ENCODE results near the gene PALS2. TPM values are rescaled to one million over a fixed set of nuclear protein-coding genes. Genes with fewer than 3 reads are reported as not detected.

The PALS2 gene
- total RNA-seq: 53.5 TPM

GRCh38 chr7:24572997-24573553, at the start of gene PALS2:
Gene PALS2, plus strand, starts transcription at chr7:24573452. Its CDS starts 50,216 bp downstream, at chr7:24623668.
- Histone ChIP-seq H3K4me3 (ENCODE audit: low read length) (peak within 1 kb of the TSS; percentile 54), H3K4me1 (ENCODE audit: insufficient read depth, low read length) (peaks cover 15% of the 10 kb centered on the region), H3K27me3 (ENCODE audit: insufficient read depth, low read length) (peaks cover 38% of the 10 kb centered on the region), H3K9me3 (ENCODE audit: low read depth, low read length) (no peaks in the 10 kb centered on the region)

GRCh38 chr7:24531255-24531654, 42.0 kb upstream of the PALS2 start:
- Histone ChIP-seq H3K4me1 (ENCODE audit: insufficient read depth, low read length) (no peaks in the 10 kb centered on the region), H3K4me3 (ENCODE audit: low read length) (no peak overlapping the region), H3K9me3 (ENCODE audit: low read depth, low read length) (no peaks in the 10 kb centered on the region), H3K27me3 (ENCODE audit: insufficient read depth, low read length) (peaks cover 1% of the 10 kb centered on the region)

DNA sequence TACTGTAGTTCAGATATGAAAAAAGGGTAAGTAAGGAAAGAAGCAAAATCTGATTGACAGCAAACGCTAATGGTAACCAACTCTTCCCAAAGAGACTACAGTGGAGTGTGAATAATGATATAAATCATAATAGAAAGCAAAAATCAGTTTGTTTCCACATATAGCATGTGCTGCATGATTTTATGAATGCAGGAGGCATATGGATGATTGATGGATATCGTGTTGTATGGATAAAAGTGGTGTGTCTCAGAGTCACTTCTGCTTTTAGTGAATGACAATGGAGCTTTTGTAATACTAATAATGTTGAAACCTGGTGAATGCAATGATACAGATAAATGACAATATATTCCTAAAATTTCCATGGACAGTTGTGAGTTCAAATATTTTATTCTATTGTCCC, 36.6 kb upstream of the PALS2 start:
- Histone ChIP-seq H3K9me3 (ENCODE audit: low read depth, low read length) (no peaks in the 10 kb centered on the region), H3K4me3 (ENCODE audit: low read length) (no peak overlapping the region), H3K27me3 (ENCODE audit: insufficient read depth, low read length) (no peaks in the 10 kb centered on the region), H3K4me1 (ENCODE audit: insufficient read depth, low read length) (no peaks in the 10 kb centered on the region)

- Histone ChIP-seq H3K27me3 (ENCODE audit: insufficient read depth, low read length) (peaks cover 2% of the 10 kb centered on the region), H3K4me3 (ENCODE audit: low read length) (no peak overlapping the region), H3K9me3 (ENCODE audit: low read depth, low read length) (no peaks in the 10 kb centered on the region)
Observed at GRCh38 chr7:24540956-24541355, 32.3 kb upstream of the PALS2 start.

GRCh38 chr7:24545215-24545614, 28.0 kb upstream of the PALS2 start:
- H3K4me1 ChIP-seq (ENCODE audit: insufficient read depth, low read length): no peaks in the 10 kb centered on the region
- no peak overlapping the region for H3K4me3 ChIP-seq (ENCODE audit: low read length)
- H3K27me3 ChIP-seq (ENCODE audit: insufficient read depth, low read length): peaks cover 2% of the 10 kb centered on the region
- H3K9me3 ChIP-seq (ENCODE audit: low read depth, low read length): no peaks in the 10 kb centered on the region

More at GRCh38 chr7:24540956-24541355, 32.3 kb upstream of the PALS2 start:
- no peaks in the 10 kb centered on the region for H3K4me1 ChIP-seq (ENCODE audit: insufficient read depth, low read length)

DNA sequence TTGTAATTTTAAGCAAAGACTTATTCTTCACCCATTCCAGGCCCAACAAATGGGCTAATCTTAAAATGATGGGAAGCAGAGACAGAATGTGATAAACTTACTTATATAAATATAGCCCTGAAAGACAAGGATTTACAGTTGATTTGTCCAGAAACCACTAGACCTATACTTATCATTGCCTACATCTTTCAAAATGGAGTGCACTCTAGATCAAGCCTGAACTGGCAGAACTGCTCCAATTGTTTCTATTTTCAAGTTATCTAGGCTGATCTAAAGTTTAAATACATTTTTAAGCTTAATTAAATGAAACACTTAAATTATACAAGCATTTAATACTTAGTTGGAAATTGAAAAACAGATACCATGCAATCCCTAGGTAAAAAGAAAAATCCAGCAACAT, 24.9 kb upstream of the PALS2 start:
- H3K9me3 ChIP-seq (ENCODE audit: low read depth, low read length): no peaks in the 10 kb centered on the region
- no peak overlapping the region for H3K4me3 ChIP-seq (ENCODE audit: low read length)
- H3K4me1 ChIP-seq (ENCODE audit: insufficient read depth, low read length): no peaks in the 10 kb centered on the region
- H3K27me3 ChIP-seq (ENCODE audit: insufficient read depth, low read length): peaks cover 2% of the 10 kb centered on the region

- Histone ChIP-seq H3K4me3 (ENCODE audit: low read length) (no peak overlapping the region), H3K27me3 (ENCODE audit: insufficient read depth, low read length) (no peaks in the 10 kb centered on the region), H3K4me1 (ENCODE audit: insufficient read depth, low read length) (no peaks in the 10 kb centered on the region), H3K9me3 (ENCODE audit: low read depth, low read length) (no peaks in the 10 kb centered on the region)
Observed at GRCh38 chr7:24549991-24550390, 23.3 kb upstream of the PALS2 start.

DNA sequence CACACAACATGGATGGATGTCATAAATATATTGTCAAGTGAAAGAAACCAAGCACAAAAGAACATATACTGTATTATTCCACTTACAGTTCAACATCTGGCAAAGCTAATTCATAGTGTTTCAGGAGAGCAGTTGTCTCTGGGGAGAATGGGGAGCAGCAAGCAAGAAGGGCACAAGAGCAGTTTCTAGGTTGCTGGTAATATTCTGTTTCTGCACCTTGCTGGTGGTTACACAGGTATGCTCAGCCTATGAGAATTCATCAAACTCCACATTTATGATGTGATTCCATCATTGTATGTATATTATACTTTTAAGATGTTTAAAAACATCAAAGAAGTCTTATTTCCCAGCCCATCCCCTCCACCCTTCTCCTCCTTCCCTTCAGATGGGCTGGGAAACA, 18.1 kb upstream of the PALS2 start:
- Histone ChIP-seq H3K4me1 (ENCODE audit: insufficient read depth, low read length) (no peaks in the 10 kb centered on the region), H3K9me3 (ENCODE audit: low read depth, low read length) (no peaks in the 10 kb centered on the region), H3K27me3 (ENCODE audit: insufficient read depth, low read length) (no peaks in the 10 kb centered on the region), H3K4me3 (ENCODE audit: low read length) (no peak overlapping the region)

DNA sequence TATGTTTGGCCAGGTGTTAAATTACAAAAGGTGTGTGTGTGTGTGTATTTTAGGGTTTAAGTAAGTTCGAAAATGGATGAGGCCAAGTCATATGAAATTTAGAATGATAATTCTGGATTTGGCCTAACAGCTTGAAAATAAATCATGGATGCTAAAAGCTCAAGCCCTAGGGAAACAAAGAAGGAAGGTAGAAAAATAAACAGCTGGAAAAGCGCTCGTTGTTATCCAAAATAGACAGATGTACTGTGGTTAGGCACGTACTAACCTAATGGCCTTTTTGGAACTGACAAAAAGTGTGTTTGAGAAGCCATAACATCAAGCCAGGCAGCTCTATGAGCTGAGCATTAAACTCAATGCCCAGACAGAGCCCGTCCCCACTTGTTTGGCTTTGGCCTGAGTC, 17.5 kb upstream of the PALS2 start:
- H3K9me3 ChIP-seq (ENCODE audit: low read depth, low read length): no peaks in the 10 kb centered on the region
- no peak overlapping the region for H3K4me3 ChIP-seq (ENCODE audit: low read length)
- H3K4me1 ChIP-seq (ENCODE audit: insufficient read depth, low read length): no peaks in the 10 kb centered on the region
- H3K27me3 ChIP-seq (ENCODE audit: insufficient read depth, low read length): no peaks in the 10 kb centered on the region

- Histone ChIP-seq H3K4me3 (ENCODE audit: low read length) (no peak overlapping the region), H3K4me1 (ENCODE audit: insufficient read depth, low read length) (no peaks in the 10 kb centered on the region), H3K27me3 (ENCODE audit: insufficient read depth, low read length) (no peaks in the 10 kb centered on the region), H3K9me3 (ENCODE audit: low read depth, low read length) (no peaks in the 10 kb centered on the region)
Observed at GRCh38 chr7:24560772-24561171, 12.5 kb upstream of the PALS2 start.

DNA sequence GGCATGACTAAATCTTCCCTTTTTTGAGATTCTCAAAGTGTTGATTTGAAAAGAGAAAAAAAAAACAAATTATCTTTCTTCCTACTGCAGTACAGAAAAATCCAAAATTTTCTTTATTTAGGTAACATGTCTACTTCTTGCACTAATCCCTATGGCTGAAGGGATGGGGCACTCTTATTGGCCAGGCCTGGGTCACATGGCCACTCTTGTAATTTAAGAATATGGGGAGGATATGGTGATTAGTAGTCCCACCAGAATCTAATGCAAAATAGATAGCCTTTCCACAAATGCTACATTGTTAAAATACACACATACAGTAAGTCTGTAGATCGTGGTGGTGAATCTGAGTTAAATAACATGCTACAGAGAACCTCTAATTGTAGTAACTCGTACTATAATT, 7.0 kb upstream of the PALS2 start:
- Histone ChIP-seq H3K27me3 (ENCODE audit: insufficient read depth, low read length) (peaks cover 26% of the 10 kb centered on the region), H3K9me3 (ENCODE audit: low read depth, low read length) (no peaks in the 10 kb centered on the region)

GRCh38 chr7:24570983-24571382, 2.3 kb upstream of the PALS2 start:
- H3K27me3 ChIP-seq (ENCODE audit: insufficient read depth, low read length): peaks cover 38% of the 10 kb centered on the region
- H3K9me3 ChIP-seq (ENCODE audit: low read depth, low read length): no peaks in the 10 kb centered on the region
- H3K4me3 ChIP-seq (ENCODE audit: low read length): no peak overlapping the region
- H3K4me1 ChIP-seq (ENCODE audit: insufficient read depth, low read length): peaks cover 15% of the 10 kb centered on the region

More for the DNA sequence above, 7.0 kb upstream of the PALS2 start:
- no peaks in the 10 kb centered on the region for H3K4me1 ChIP-seq (ENCODE audit: insufficient read depth, low read length)
- H3K4me3 ChIP-seq (ENCODE audit: low read length): no peak overlapping the region

GRCh38 chr7:24572016-24572392, 1.2 kb upstream of the PALS2 start:
- peaks cover 15% of the 10 kb centered on the region for H3K4me1 ChIP-seq (ENCODE audit: insufficient read depth, low read length)
- H3K9me3 ChIP-seq (ENCODE audit: low read depth, low read length): no peaks in the 10 kb centered on the region
- H3K27me3 ChIP-seq (ENCODE audit: insufficient read depth, low read length): peaks cover 38% of the 10 kb centered on the region
- H3K4me3 ChIP-seq (ENCODE audit: low read length): no peak overlapping the region

GRCh38 chr7:24572393-24572996, 757 bp upstream of the PALS2 start:
- H3K9me3 ChIP-seq (ENCODE audit: low read depth, low read length): no peaks in the 10 kb centered on the region
- peaks cover 38% of the 10 kb centered on the region for H3K27me3 ChIP-seq (ENCODE audit: insufficient read depth, low read length)
- H3K4me1 ChIP-seq (ENCODE audit: insufficient read depth, low read length): peaks cover 15% of the 10 kb centered on the region
- peak overlapping the region; percentile 54 for H3K4me3 ChIP-seq (ENCODE audit: low read length)

DNA sequence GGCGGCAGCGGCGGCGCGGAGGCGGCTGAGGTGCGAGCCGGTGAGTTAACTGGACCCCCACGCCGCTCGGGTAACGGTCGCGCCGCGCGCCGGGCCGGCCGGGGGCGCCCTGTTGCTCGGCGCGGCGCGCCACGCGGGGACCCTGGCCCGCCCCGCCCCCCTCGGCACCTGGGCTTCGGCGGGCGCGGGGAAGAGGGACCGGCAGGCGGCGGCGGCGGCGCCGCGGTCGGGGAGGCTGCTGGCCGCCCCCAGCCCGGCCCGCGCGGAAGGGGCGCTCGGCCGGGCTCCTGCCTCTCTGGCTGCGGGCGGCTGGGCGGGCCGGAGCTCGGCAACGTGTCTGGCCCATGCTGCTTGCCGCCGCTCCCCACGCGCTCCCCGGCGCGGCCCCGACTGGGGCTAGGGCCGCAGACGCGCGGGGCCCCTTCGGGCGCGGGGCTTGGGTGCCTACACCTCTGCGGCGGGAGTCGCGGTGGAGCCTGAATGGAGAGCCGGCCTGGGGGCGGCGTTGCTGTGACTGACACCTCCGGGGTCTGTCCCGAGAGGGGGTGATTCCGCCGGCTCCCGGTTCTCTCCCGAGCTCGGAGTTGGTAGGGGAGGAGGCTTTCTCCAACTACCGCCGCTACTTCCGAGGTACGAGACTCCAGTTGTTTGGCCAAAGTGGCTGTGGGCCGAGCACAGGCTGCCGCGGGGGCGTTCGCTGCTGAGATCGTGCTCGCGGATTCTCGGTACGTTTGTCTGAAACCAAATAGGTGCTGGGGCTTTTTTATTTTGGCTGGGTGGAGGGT, 494 bp downstream of the PALS2 start:
- Histone ChIP-seq H3K9me3 (ENCODE audit: low read depth, low read length) (no peaks in the 10 kb centered on the region), H3K4me1 (ENCODE audit: insufficient read depth, low read length) (peaks cover 15% of the 10 kb centered on the region), H3K4me3 (ENCODE audit: low read length) (peak overlapping the region; percentile 54), H3K27me3 (ENCODE audit: insufficient read depth, low read length) (peaks cover 32% of the 10 kb centered on the region)

Data from mononuclear cell (primary cell).